Measurements from ENCODE around the gene OPRD1.
"Not testable (repeated sequence)": the region's sequence is repeated elsewhere in the genome, so short reads cannot be mapped to it uniquely, and the experiment has no call there.

The OPRD1 gene

DNA sequence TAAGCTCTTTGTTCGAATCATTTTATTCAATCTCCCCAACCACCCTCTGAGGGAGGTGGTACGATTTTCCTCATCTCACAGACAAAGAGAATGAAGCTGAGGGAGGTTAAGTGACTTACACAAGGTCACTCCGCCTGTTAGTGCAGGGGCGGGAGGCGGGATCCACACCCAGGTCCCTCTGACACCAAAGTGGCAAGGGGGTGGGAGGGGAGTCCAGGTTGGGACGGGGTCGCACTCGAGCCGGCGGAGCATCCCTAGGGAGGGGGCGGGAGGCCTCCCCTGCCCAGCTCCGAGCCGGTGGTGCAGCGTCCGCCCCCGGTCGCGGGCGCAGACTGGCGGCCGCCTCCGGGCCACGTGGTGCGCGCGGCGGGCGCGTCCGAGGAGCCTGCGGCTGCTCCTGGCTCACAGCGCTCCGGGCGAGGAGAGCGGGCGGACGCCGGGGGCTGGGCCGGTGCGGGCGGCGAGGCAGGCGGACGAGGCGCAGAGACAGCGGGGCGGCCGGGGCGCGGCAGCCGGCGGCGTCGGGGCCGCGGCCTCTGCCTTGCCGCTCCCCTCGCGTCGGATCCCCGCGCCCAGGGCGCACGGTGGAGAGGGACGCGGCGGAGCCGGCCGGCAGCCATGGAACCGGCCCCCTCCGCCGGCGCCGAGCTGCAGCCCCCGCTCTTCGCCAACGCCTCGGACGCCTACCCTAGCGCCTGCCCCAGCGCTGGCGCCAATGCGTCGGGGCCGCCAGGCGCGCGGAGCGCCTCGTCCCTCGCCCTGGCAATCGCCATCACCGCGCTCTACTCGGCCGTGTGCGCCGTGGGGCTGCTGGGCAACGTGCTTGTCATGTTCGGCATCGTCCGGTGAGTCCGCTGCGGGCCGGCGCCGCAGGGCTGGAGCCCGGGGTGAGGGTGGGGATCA, at the start of gene OPRD1:
Gene OPRD1, plus strand, starts transcription at position 405 of the 903 bp plus-strand sequence. Its CDS starts 214 bp downstream, at position 619.
- DNase-seq = no peak

- no peak for DNase-seq
Measured at GRCh38 chr1:28766532-28767183, 45.3 kb upstream of the OPRD1 start.

DNA sequence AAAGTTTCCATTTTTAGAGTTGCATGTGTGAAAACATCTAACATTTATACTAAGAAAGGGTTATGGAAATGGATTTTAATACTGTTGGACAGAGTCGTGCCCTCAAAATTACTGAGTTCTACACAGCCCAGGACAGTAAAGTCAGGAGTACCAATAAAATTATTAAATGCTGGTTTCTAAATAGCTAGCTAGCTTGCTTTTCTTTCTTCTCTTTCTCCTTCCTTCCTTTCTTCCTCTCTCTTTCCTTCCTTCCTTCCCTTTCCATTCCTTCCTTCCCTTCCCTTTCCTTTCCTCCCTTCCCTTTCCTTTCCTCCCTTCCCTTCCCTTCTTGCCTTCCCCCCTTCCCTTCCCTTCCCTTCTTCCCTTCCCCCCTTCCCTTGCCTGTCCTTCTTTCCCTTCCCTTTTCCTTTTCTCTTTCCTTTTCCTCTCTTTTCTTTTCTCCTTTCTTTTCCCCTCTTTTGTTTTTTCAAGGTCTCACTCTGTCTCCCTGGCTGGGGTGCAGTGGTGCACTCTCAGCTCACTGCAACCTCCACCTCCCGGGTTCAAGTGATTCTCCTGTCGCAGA, 41.3 kb upstream of the OPRD1 start:
- DNase-seq = no peak

DNA sequence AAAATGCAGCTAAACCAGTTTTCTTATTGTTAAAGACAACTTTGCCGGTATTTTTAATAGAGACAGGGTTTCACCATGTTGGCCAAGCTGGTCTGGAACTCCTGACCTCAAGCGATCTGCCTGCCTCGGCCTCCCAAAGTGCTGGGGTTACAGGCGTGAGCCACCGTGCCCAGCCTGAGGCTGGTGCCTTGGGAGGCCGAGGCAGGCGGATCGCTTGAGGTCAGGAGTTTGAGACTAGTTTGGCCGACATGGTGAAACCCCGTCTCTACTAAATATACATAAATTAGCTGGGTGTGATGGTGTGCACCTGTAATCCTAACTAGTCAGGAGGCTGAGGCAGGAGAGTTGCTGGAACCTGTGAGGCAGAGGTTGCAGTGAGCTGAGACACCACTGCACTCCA, 40.0 kb upstream of the OPRD1 start:
- not testable (repeated sequence) for DNase-seq

- no peak for DNase-seq
Measured at GRCh38 chr1:28773105-28773504, 38.9 kb upstream of the OPRD1 start.

DNA sequence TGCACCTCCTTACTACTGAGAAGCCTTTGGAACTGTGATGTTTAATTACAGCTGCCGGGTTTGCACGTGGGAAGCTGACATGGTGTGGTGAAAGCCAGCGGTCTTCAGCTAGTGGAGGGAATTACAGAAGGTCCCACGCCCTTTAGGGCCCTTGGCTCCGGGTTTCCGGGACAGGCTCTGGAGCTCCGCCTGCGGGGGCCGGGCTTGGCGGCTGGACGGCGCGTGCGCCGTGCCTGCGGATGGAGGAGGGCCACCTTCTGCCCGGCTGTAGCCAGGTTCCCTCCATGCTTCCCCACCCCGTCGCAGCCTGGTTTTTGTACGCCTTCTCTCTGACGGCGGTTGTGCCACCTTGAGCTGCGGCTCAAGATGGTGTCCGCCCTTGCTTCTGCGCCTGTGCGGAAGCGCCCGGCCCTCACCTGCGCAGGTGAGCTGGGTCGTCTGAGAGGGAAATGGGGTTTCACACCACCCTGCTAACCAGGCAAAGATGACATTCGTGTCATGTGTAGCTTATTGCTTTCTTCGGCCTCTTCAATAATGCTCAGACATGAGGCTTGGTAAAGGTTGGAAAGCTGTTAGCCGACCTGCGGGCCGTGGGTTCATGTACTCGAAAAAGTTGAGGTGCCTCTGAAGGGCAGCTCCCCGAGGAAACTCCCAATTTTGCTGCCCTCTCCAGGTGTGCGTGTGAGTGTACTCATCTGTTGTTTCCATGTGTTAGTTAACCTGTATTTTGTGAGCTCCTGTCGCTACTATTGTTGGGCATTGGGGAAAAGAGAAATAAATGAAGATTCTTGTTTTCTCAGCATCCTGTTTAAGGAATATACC, 36.6 kb upstream of the OPRD1 start:
- DNase-seq = peak; percentile 57

GRCh38 chr1:28776341-28776740, 35.6 kb upstream of the OPRD1 start:
- DNase-seq = no peak

- DNase-seq = no peak
Measured at GRCh38 chr1:28778021-28778420, 33.9 kb upstream of the OPRD1 start.

GRCh38 chr1:28779751-28780408, 32.1 kb upstream of the OPRD1 start:
- DNase-seq = no peak

DNA sequence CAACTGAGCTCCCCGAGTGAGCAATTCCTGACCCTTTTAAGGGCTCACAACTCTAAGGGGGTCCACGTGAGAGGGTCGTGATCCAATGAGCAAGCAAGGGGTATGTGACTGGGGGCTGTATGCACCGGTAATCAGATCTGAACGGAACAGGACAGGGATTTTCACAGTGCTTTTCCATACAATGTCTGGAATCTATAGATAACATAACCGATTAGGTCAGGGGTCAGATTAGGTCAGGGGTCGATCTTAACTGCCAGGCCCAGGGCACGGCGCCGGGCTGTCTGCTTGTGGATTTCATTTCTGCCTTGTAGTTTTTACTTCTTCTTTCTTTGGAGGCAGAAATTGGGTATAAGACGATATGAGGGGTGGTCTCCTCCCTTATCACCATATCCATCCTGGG, 30.7 kb upstream of the OPRD1 start:
- DNase-seq = no peak

- no peak for DNase-seq
Measured at GRCh38 chr1:28782011-28782410, 30.0 kb upstream of the OPRD1 start.

- DNase-seq = no peak
Measured at GRCh38 chr1:28783363-28783762, 28.6 kb upstream of the OPRD1 start.

DNA sequence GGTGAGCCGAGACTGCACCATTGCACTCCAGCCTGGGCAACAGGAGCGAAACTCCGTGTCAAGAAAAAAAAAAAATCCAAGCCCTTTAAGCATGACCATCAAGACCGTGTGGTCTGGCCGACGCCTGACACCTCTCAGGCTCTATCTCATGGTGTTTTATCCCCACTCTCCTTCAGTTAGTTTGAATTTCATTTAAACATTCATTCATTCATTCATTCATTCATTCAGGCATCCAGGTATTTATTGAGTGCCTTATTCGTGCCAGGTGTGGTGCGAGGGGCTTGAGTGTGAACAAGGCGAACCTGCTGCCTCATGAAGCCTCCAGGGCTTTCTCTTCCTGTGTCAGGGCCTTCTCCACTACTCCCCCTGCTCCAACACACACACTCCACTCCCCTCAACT, 22.6 kb upstream of the OPRD1 start:
- no peak for DNase-seq

- DNase-seq = no peak
Measured at GRCh38 chr1:28789816-28790215, 22.2 kb upstream of the OPRD1 start.

DNA sequence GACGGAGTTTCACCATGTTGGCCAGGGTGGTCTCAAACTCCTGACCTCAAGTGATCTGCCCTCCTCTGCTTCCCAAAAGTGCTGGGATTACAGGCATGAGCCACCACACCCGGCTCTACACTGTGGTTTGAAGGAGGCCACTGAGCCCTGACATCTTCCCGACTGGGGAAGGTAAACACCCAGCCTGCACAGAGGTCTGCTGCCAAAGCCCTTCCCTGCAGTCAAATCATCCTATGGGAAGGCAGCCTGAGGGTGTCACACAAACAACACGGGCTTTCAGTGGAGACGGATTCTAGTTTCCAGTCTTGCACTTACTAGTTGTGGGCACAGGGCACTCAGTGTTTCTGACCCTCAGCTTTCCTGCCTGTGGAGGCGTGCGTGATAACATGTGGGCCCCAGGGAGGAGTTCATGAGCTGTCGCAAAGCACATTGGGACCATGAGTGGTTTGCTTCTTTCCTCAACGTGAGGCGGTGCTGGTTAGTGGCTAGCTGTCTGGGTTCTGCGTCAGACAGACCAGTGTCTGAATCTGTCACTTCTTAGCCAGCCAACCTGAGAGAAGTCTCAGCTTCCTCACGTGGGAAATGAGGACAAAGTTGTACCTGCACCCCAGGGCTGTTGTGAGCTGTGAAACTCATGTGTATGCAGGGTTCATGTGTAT, 21.5 kb upstream of the OPRD1 start:
- DNase-seq = no peak

- DNase-seq = not testable (repeated sequence)
Measured at GRCh38 chr1:28791929-28792328, 20.0 kb upstream of the OPRD1 start.

GRCh38 chr1:28792644-28793121, 19.3 kb upstream of the OPRD1 start:
- no peak for DNase-seq

- DNase-seq = not testable (repeated sequence)
Measured at GRCh38 chr1:28794582-28794981, 17.4 kb upstream of the OPRD1 start.

- DNase-seq = no peak
Measured at GRCh38 chr1:28796352-28797211, 15.4 kb upstream of the OPRD1 start.

DNA sequence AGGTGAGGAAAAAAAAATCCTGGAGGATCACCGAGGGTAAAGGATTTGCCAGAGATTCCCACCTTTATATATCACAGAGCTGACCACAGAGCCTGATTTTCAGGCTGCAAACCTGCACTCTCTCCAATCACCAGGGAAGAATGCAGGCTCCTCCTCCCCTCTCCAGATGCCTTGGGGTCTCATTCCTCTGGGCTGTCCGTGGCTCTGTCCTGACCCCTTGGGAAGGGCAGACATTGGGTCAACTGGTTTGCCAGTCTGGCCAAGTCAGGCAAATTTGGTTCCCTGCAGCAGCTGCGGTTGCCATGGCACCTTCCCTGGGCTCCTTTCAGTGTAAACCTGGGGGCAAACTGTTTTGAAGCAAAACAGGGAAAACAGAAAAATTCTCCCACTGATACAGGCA, 11.6 kb upstream of the OPRD1 start:
- no peak for DNase-seq

GRCh38 chr1:28801461-28801860, 10.5 kb upstream of the OPRD1 start:
- DNase-seq = no peak
